Inferior parietal cortex (tissue), 1 donor: ENCODE results near the gene DNAH8.

Source experiments
- DNase-seq: peaks from one replicate; pipeline ENCODE4 v3.0.0-alpha.2; 2016; ENCODE audit errors: extremely low spot score

DNAH8 gene

DNA sequence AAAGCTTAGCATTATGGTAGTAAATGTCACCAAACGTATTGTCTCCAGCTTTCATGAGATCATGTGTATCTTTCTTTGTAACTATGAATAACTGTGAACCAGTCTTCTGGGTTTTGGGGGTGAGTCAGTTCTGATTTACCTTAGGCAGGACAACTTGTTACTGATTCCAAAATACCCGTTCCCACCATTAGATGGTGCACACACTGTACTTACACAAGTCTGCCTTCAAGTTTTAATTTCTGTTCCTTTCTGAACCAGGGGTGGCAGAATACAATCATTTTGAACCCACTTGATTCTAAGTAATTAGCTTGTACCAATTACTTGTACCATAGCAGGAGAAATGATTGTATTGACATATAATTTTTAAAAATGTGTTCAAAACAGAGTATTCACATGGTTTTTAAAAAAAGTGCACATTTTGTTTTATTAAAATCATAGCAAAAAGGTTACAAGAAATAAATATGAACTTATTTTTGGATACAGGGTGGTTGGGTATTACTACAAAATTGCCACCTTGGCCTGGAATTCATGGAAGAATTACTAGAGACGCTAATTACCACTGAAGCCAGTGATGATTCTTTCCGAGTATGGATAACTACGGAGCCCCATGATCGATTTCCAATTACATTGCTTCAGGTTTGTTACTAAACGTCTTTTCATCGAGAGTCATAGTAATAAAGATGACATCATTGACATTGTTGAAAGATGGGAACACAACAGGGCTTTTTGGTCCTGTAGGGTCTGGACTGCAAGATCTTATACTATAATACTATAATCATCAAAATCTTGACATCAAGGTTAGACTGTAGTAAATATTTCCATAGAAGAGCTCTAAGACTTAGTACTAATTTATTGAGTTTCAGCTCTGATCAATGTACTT lies 258.3 kb downstream of the DNAH8 start:
- DNase-seq: peak; percentile 66

DNA sequence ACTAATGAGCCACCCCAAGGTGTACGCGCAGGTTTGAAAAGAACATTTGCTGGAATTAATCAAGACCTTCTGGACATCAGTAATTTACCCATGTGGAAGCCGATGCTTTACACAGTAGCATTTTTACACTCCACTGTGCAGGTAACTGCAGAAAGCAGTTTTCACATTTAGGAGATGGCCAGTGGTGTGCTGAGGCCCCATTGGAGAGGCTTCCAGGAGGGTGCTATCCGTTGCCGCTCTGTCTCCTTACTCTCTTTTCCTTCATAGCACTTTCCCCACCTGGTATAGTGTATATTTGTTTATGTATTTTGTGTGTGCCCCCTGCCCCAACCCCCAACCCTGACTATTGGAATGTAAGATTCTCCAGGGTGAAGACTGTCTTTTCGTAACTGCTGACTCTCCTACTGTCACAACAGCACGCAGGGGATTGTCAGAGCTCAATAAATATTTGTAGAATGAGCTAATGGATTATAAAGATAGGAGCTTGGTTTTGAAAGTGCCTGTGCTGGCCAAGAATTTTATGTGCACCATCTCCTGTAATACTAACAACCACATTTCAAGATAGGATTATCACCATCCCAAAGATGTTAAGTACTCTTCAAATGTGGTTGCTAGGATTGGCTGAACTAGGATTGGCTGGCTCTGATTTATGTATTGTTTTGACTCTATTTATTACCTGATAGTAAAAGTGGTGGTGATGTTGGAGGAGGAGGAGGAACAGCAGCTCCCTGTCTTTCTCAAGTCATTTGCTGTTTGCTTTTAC lies 259.5 kb downstream of the DNAH8 start:
- no peak for DNase-seq

DNA sequence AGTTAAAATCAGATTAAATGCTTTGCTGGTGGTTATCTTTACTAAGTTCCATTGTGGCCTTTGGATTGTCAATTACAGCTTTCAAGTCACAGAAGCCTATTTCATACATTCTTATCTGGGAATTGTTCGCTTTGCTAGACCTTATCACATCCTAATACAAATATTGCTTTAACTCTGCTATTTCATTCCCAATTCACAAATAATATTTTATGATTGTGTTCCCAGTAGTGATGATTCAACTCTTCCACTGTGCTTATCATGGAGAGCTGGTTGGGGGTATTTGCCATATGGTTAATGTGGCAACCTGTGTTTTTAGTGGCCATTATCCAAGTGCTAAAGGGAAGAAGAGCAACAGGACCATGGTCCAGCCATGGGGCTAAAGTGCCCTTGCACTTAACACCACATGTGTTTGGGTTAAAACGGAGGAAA lies 260.5 kb downstream of the DNAH8 start:
- no peak for DNase-seq

DNA sequence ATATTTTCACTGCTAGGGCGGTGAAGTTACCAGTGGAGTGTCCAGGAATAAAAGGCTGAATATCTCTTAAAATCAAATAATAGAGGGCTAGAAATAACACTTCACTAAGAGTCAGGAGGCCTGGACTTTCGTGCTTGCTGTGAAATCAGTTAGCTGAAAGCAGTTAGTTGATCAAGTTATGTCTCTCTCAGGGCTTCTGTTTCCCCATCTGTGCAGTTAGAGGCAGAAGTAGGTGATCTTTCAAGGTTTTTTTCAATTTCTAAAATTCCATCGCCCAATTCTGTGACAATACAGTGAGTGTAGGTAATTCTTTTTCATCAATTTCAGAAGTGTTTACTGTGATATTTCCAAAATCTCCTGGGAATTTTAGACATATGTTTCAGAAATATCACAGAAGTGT lies 260.9 kb downstream of the DNAH8 start:
- DNase-seq: no peak

DNA sequence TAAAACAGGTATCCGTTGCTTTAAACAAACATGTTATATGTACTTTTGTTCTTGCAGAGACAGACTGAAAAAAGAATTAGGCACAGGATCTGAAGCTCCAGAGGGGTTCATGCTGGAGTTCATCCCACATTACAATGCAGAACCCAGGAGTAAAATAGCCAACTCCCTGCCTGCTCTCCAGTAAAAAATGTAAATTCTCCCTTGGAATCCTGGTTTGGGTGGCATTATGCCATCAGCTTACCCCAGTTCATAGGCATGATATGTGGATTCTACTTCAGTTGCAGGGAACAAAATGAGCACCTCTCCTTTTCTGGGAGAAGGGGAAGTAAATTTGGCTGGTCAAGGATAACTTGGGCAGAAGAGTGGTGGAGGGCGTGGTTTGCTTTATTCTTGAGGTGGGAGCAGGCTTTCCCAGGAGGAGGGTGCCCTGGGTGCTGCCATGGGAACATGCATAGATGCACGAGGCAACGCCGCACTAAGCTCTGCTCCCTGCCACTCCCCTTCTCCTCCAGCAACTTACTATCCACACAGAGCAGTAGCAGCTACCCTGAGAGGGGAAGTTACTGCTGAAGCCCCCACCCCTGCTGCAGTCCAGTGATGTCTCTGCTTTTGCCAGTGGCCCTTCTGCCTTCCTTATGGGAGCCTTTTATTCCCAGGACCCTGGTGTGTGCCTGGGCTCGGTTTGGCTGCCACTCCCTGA lies 261.8 kb downstream of the DNAH8 start:
- DNase-seq: no peak

DNA sequence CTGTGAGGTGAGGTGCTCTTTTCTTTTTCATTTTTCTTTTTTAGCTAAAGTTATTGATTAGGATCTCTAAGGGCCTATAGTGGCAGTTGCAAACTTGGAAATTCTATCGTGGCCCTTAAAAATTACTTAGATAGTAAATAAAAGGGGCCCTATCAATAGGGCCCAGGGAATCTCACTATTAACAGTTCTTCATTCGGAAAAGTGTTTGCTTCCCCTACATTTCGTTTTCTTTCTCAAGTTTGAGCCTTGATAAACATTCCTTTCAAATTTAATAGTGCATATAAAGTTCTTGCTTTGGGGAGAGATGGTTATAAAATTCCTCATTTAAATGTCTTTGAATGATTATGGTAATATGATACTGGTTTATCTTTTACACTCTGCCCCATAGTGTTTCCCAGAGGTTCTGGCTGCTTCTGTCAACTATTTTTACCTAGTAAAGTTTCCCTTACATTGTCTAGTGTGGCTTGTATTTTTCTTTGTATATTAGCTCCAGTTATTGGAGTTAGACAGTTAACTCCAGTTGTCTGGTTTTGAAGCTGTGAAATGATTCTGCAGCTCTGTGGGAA lies 263.1 kb downstream of the DNAH8 start:
- no peak for DNase-seq

DNA sequence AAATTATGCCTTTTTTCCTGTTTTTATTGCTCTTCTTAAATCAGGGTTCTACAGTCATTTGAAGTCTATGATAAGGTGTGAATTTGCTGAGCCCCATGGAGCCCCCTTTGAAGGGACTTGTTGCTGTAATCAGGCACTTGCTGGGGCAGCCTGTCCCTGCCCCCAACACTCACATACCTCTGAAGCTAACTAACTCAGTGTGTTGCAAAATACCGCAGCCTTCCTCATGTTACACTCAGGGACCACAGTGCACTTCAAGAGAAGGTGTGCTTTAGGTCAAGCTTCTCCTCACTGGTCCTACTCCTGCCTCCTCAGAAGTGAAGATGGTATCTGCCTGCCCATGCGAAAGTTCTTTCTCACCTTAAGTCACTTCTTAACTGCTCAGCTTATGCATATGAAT lies 267.4 kb downstream of the DNAH8 start:
- no peak for DNase-seq

DNA sequence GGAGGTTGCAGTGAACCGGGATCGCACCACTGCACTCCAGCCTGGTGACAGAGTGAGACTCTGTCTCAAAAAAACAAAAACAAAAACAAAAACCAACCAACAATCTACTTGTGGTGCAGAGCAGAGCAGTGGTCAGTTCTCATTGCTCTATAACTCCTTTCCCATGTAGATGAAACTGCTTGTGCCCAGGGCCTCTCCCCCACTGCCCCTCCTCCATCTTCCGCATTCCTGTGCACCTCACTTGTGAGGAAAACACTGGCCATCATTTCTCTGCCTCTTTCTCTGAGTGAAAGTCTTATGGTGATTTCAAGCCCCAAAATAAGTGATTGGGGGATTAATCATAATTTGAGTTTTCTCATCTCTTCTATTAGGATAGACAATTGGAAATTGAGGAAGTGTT lies 269.6 kb downstream of the DNAH8 start:
- DNase-seq: no peak

DNA sequence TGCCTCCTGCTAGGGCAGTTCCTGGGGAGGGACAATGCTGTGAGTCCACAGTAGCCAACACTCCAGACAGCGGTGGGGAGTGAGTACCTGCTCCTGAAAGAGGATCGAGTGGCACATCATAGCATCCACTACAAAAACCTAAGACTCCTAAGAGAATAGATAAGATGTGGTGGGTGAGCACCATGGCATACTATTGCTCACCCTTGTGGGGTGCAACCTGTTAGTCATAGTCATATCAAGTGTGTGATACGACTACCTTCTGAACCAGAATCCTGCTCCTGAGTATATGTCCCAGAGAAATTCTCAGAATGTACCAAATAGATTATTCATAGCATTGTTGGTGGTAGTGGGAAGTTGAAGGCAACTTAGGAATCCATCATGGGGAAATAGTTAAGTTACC lies 270.7 kb downstream of the DNAH8 start:
- no peak for DNase-seq

DNA sequence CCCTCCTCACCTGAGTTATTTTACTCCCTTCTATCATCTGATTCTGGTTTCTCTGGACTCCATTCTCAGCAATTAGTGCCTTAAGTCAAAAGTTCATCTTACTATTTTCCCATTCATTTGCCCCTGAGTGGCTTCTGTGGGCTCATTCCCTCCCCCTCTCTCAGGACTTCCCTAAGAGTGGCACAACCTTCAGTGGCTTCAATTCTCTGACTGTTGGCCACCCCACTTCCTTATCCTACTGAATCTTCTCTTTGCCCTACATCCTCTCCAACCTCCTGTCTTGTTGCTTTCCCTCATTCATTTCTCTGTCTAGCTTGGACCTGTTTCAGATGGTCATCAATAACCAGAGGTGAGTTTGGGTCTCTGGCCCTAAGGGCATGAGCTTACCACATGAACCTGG lies 272.4 kb downstream of the DNAH8 start:
- DNase-seq: no peak

DNA sequence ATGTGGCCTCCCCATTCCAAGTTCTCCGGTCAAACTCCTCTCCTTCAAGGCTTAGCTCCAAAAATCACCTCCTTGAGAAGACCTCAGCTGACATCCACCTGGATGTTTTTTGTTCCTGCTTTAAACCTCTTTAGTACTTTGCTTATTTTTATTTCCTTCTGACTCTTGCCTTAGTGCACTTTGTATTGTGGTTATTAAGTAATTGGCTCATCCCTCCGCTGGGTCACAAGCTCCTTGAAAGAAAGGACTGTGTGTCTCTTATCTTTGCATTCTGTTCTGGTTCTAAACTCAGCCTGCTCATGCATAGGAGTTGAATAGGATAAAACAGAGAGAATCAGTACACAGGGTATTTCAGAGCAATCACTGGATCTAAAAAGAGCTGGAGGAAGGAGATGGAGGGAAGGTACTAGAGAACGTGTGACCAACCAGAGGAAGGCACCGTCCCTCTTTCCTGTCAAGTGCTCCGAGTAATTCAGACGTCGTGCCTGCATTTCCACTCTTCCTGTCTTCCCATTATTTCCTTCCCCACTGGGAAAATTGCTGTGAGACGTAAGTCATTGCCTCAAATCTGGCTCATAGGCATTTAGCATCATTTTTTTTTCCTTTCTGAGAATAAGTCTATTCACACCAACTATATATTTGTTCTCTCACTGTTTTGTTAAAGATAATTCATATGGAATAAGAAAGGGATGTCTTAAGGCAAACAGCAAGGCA lies 273.8 kb downstream of the DNAH8 start:
- DNase-seq: no peak

DNA sequence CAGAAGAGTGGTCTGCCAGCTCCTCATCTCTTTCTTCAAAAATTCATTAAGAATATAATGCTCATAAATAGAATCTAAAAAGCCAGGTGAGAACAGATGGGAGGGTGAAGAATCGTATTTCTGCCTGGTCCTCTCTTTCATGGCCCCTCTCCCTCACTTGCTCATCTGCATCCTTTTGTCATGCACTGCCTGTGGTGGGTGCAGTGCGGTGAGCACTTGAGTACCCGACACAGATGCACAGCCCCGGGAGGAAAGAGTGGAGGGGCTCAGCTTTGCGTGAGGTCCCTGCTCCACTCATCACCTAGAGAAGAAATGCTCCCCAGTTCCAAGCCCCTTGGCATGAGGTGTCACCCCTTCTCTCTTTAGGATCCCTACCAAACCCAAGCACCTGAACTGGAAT lies 275.4 kb downstream of the DNAH8 start:
- DNase-seq: no peak

DNA sequence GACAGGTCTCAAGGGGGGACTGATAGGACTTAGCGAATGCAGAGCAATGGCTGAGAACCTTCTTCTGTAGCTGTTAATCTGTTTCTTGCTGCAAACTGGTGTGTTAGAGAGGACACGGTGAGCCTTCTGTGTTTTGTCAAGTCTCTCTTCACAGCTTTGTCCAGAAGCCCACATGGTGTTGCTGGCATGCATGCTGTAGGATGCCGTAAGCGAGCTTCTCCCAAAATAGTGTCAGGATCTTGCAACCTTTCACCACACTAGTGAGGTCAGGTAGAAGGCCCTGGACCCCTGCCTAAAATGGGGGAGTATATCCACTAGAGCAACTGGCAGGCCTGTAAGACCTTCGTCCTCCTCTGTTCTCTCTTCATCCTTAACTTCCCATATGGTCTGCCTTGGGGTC lies 281.6 kb downstream of the DNAH8 start:
- DNase-seq: no peak

DNA sequence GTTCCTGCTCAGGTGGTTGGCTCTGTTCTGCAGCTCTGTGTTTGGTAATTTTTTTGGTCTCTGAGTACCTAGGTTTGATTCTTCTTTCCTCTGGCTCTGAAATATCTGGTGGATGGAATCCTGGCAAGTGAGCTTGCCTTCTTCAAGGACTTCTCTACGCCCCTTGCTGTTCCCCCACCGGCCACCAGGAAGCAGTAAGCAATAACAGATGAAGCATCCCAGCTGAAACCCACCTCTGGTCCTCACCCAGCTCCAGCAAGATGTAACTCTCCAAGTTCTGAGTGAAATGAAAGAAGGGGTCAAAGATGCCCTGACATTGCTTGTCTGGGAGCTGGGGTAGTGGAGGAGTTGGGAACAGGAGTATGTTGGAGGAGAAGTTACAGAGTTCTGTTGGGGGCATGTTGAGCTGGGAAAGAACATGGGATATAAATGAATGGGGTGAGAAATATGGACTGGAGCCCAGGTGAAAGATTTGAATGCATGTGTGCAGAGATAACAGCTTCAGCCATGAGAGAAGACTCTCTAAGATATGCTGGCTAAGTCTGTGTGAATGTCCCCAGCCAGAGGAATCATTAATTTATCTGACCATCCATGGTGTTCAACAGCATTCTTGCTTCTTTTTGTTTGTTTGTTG lies 282.1 kb downstream of the DNAH8 start:
- no peak for DNase-seq

DNA sequence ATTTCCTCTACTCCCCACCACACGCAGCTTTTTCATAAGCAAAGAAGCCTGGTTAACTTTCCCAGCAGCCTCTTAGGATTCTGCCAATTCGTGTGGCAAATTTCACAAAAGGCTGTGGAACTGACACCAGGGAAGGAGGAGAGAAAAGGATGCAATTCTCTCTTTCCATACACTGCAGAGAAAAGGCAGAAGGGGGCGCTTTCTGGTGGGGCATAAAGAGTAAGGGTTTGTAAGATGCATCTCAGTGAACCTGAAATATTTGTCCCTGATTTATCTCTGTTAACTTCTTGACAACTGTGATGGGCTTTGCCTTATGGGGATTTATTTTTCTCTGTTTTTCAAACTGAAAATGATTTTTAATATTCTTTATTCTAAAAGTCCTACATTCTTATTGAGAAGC lies 288.0 kb downstream of the DNAH8 start:
- DNase-seq: no peak

DNA sequence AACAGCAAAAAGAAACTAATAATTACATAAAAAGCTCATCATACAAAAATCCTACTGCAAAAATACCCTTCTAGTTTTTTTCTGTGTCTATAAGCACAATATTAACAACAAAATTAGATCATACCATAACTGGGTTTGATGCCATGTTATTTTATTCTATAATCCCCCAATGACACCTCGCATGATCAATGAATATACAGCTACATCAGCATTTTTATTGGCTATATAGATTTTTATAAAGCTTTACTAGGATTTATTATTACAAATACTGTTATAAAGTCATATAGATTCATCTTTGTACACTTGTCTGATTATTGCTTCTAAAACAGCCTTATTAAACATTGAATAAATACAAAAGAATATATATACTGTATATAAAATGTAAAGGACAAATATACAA lies 288.4 kb downstream of the DNAH8 start:
- no peak for DNase-seq

DNA sequence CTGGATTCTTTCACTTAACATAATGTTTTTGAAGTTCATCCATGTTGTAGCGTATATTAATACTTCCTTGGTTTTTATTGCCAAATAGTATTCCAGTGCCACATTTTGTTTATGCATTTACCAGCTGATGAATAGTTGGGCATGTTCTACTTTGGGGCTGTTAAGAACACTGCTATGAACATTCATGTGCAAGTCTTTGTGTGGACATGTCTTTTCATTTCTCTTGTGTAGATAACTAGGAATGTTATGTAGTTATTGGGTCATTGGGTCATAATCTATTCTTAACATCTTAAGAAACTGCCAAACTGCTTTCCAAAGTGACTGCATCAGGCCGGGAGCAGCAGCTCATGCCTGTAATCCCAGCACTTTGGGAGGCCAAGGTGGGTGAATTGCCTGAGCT lies 289.7 kb downstream of the DNAH8 start:
- no peak for DNase-seq

DNA sequence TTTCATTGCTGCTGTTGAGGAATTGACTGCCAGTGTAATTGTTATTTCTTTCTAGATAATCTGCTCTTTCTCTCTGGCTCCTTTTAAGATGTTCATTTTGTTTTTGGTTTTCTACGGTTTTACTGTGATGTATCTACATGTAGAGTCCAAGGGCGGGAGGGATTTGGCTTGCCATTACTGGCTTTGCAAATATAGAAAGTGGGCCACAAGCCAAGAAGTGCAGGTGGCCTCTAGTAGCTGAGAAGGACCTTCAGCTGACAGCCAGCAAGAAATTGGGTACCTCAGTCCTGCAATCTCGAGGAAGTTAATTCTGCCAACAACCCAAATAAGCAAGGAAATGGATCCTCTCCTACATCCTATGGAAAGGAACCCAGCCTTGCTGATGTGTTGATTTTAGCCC lies 290.7 kb downstream of the DNAH8 start:
- DNase-seq: no peak

DNA sequence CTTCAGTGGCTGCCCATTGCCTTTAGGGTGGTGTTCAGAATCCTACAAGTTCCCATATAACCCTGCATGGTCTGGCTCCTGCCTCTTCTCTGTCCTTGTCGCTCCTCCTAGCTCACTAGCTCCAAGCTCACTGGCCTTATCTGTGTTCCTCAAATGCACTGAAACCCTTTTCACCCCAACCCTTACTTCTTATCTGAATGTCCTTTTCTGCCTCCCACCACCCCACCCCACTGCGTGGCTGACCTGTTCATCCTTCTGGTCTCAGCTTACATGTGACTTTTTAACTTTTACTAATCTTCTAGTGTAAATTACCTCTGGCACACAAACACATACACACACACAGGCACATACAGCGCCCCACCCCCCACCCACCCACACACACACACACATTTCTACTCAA lies 292.5 kb downstream of the DNAH8 start:
- DNase-seq: peak; percentile 14

DNA sequence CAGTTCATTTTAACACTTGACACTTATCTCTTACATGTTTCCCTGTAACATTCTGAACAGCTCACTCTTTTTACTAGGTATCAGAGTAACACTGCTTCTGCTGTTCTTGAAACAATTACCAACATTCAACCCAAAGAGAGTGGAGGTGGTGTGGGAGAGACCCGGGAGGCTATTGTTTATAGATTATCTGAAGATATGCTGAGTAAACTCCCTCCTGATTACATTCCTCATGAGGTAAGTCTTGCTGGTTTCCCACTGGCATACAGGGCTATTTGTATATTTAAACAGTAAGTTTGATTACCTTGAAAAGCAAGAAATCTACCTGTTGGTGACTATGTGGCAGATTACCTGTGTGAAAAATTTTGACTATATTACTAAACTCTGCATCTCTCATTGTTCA lies 293.6 kb downstream of the DNAH8 start:
- no peak for DNase-seq

DNA sequence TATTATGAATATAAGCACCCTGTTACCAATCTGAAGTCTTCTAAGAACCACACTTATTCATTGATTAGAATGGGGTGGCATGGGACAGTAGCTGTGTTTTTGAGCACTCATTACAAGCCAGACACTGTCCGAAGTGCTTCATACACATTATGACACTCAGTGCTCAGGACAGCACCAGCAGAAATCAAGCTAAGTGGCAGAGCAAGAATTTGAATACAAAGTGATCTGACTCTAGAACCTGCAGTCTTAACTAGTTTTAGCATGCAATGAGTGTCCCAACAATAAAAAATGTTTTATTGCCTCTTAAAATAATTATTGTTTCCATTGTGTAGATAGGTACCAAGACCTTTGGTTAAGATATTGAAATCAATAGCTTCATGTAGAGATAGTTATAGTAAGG lies 294.4 kb downstream of the DNAH8 start:
- no peak for DNase-seq
